GM12878 (cell line): Measurements from ENCODE around the gene ARL5A. TPM values are rescaled to one million over a fixed set of nuclear protein-coding genes. Genes with fewer than 3 reads are reported as not detected.

Experiments used
- ASH2L ChIP-seq: fragments of 300-600, 200-600 bp; sonication (generic); IDR thresholded peaks from 2 replicates; pipeline ENCODE4 v1.6.1; 2017; ENCODE audit warnings: low read depth, mild to moderate bottlenecking, borderline replicate concordance
- BHLHE40 ChIP-seq, 2 experiments: fragments of 450-650 bp in 1 of 2; IDR thresholded peaks; 2 replicates each; pipeline ENCODE4 v1.6.1; 2011 to 2017; ENCODE audit warnings: low read depth in 2 of 2, borderline replicate concordance in 1 of 2, improper control_type of control experiment in 1 of 2, low read length in 1 of 2, mild to moderate bottlenecking in 1 of 2
- BRCA1 ChIP-seq: IDR thresholded peaks from 2 replicates; pipeline ENCODE4 v1.6.1; 2011; ENCODE audit warnings: low read depth, low read length, improper control_type of control experiment
- FOXM1 ChIP-seq: IDR thresholded peaks from 2 replicates; pipeline ENCODE4 v1.6.1; 2012; ENCODE audit warnings: low read depth, mild to moderate bottlenecking, inconsistent platforms, low read length, moderate library complexity
- HCFC1 ChIP-seq: fragments of 150-350 bp; IDR thresholded peaks from 2 replicates; pipeline ENCODE4 v1.6.1; 2014; ENCODE audit warnings: low read length
- IRF4 ChIP-seq: IDR thresholded peaks from 2 replicates; pipeline ENCODE4 v1.6.1; 2011; ENCODE audit warnings: low read depth, low read length
- JUNB ChIP-seq: IDR thresholded peaks from 2 replicates; pipeline ENCODE4 v1.6.1; 2016; ENCODE audit warnings: antibody characterized with exemption, mild to moderate bottlenecking
- RB1 ChIP-seq: fragments of 450-650 bp; formaldehyde crosslinking; IDR thresholded peaks from 2 replicates; pipeline ENCODE4 v1.6.1; 2017; ENCODE audit warnings: mild to moderate bottlenecking, borderline replicate concordance
- RUNX3 ChIP-seq: IDR thresholded peaks from 2 replicates; pipeline ENCODE4 v1.6.1; 2012; ENCODE audit warnings: low read length, inconsistent platforms
- SP1 ChIP-seq: IDR thresholded peaks from one replicate; pipeline ENCODE4 v1.6.1; 2011; ENCODE audit warnings: low read depth, low read length
- YBX1 ChIP-seq: fragments of 450-650 bp; IDR thresholded peaks from 2 replicates; pipeline ENCODE4 v1.6.1; 2016; ENCODE audit warnings: antibody characterized with exemption
- polyA plus RNA-seq, 11 experiments: library from polyadenylated mRNA; depleted of rRNA in 4 of 11; unstranded in 6 of 11; stranded (reverse) in 5 of 11; fragments of >200 nt; fragmentation: Nextera tagmentation in 4 of 11; fragmentation: Illumina TruSeq in 1 of 11; extraction: Ambion mirVana in 4 of 11; extraction: Trizol in 1 of 11; gene quantifications; 1 replicate in 1 of 11; 2 replicates in 10 of 11; pipeline versions ENCODE4 v1.2.1 to v1.2.3, GENCODE V29; 2011 to 2016; ENCODE audit warnings: inconsistent platforms in 2 of 11, missing spikeins in 2 of 11, low read depth in 1 of 11
- total RNA-seq, 4 experiments: library from RNA; depleted of rRNA in 3 of 4; stranded (reverse); fragments of >200 nt in 3 of 4; fragmentation: Illumina TruSeq in 1 of 4; extraction: Trizol in 1 of 4; gene quantifications; 2 replicates each; pipeline versions ENCODE4 v1.2.1 to v1.2.3, GENCODE V29; 2013 to 2021
- TF ChIP-seq, protein P1 (sequence below): fragments of 450-650 bp; IDR thresholded peaks from 2 replicates; pipeline ENCODE4 v1.6.1; 2016; ENCODE audit warnings: mild to moderate bottlenecking, moderate library complexity, borderline replicate concordance
- TF ChIP-seq, protein P2 (sequence below): IDR thresholded peaks from 2 replicates; pipeline ENCODE4 v1.6.1; 2012; ENCODE audit warnings: low read length, inconsistent platforms
- TF ChIP-seq, protein P3 (sequence below): IDR thresholded peaks from 2 replicates; pipeline ENCODE4 v1.6.1; 2012; ENCODE audit warnings: mild to moderate bottlenecking, low read depth, low read length
- TF ChIP-seq, protein P4 (sequence below): fragments of 450-650 bp; formaldehyde crosslinking; IDR thresholded peaks from 2 replicates; pipeline ENCODE4 v1.4.0; 2020; ENCODE audit warnings: mild to moderate bottlenecking, moderate library complexity
- TF ChIP-seq, protein P5 (sequence below): IDR thresholded peaks from 2 replicates; pipeline ENCODE4 v1.6.1; 2011; ENCODE audit warnings: borderline replicate concordance, low read depth, mild to moderate bottlenecking, moderate library complexity, mixed read lengths, low read length; ENCODE audit not compliant: insufficient read depth; ENCODE audit errors: extremely low read length

ARL5A gene
- total and polyA plus RNA-seq, 10 of the 15 experiments (the other 5 are each of a cell fraction or from before 2014, with no cell fraction given) = 9.4 to 52.9 (median 32.0) TPM

DNA sequence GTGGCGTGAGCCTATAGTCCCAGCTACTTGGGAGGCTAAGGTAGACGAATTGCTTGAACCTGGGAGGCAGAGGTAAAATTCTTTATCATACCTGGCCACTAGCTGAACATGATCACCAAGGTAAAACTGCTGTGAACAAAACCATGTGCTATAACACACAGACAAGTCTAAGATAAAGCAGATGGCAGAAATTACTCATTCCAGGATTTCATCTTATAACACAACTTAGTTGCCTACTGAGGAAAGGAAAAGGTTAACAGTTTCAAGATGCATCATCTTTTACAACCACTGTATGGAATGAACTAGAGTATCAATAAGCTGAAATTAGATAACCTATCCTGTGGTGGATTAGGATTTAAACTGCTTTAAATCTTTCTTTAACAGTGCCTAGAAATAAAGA is 8.3 kb downstream of the ARL5A start (continued):
- TF ChIP-seq, protein P1, sequence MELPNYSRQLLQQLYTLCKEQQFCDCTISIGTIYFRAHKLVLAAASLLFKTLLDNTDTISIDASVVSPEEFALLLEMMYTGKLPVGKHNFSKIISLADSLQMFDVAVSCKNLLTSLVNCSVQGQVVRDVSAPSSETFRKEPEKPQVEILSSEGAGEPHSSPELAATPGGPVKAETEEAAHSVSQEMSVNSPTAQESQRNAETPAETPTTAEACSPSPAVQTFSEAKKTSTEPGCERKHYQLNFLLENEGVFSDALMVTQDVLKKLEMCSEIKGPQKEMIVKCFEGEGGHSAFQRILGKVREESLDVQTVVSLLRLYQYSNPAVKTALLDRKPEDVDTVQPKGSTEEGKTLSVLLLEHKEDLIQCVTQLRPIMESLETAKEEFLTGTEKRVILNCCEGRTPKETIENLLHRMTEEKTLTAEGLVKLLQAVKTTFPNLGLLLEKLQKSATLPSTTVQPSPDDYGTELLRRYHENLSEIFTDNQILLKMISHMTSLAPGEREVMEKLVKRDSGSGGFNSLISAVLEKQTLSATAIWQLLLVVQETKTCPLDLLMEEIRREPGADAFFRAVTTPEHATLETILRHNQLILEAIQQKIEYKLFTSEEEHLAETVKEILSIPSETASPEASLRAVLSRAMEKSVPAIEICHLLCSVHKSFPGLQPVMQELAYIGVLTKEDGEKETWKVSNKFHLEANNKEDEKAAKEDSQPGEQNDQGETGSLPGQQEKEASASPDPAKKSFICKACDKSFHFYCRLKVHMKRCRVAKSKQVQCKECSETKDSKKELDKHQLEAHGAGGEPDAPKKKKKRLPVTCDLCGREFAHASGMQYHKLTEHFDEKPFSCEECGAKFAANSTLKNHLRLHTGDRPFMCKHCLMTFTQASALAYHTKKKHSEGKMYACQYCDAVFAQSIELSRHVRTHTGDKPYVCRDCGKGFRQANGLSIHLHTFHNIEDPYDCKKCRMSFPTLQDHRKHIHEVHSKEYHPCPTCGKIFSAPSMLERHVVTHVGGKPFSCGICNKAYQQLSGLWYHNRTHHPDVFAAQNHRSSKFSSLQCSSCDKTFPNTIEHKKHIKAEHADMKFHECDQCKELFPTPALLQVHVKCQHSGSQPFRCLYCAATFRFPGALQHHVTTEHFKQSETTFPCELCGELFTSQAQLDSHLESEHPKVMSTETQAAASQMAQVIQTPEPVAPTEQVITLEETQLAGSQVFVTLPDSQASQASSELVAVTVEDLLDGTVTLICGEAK = no peak
- no peak for TF ChIP-seq SP1
- TF ChIP-seq, protein P2, sequence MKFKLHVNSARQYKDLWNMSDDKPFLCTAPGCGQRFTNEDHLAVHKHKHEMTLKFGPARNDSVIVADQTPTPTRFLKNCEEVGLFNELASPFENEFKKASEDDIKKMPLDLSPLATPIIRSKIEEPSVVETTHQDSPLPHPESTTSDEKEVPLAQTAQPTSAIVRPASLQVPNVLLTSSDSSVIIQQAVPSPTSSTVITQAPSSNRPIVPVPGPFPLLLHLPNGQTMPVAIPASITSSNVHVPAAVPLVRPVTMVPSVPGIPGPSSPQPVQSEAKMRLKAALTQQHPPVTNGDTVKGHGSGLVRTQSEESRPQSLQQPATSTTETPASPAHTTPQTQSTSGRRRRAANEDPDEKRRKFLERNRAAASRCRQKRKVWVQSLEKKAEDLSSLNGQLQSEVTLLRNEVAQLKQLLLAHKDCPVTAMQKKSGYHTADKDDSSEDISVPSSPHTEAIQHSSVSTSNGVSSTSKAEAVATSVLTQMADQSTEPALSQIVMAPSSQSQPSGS = peak; percentile 16; the same call in 1 of the 2 replicates
- TF ChIP-seq, protein P3, sequence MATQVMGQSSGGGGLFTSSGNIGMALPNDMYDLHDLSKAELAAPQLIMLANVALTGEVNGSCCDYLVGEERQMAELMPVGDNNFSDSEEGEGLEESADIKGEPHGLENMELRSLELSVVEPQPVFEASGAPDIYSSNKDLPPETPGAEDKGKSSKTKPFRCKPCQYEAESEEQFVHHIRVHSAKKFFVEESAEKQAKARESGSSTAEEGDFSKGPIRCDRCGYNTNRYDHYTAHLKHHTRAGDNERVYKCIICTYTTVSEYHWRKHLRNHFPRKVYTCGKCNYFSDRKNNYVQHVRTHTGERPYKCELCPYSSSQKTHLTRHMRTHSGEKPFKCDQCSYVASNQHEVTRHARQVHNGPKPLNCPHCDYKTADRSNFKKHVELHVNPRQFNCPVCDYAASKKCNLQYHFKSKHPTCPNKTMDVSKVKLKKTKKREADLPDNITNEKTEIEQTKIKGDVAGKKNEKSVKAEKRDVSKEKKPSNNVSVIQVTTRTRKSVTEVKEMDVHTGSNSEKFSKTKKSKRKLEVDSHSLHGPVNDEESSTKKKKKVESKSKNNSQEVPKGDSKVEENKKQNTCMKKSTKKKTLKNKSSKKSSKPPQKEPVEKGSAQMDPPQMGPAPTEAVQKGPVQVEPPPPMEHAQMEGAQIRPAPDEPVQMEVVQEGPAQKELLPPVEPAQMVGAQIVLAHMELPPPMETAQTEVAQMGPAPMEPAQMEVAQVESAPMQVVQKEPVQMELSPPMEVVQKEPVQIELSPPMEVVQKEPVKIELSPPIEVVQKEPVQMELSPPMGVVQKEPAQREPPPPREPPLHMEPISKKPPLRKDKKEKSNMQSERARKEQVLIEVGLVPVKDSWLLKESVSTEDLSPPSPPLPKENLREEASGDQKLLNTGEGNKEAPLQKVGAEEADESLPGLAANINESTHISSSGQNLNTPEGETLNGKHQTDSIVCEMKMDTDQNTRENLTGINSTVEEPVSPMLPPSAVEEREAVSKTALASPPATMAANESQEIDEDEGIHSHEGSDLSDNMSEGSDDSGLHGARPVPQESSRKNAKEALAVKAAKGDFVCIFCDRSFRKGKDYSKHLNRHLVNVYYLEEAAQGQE = no peak
- no peak for TF ChIP-seq FOXM1
- peak; percentile 75 for TF ChIP-seq JUNB
- peak; percentile 60; the same call in 1 of the 2 replicates for TF ChIP-seq IRF4
- TF ChIP-seq BHLHE40 (IDR thresholded peaks at IDR 0.05; ENCODE audit: borderline replicate concordance in 1 of 2, low read depth in 2 of 2, low read length in 1 of 2) = no peak
- TF ChIP-seq YBX1 = no peak
- TF ChIP-seq HCFC1 = no peak
- TF ChIP-seq, protein P4, sequence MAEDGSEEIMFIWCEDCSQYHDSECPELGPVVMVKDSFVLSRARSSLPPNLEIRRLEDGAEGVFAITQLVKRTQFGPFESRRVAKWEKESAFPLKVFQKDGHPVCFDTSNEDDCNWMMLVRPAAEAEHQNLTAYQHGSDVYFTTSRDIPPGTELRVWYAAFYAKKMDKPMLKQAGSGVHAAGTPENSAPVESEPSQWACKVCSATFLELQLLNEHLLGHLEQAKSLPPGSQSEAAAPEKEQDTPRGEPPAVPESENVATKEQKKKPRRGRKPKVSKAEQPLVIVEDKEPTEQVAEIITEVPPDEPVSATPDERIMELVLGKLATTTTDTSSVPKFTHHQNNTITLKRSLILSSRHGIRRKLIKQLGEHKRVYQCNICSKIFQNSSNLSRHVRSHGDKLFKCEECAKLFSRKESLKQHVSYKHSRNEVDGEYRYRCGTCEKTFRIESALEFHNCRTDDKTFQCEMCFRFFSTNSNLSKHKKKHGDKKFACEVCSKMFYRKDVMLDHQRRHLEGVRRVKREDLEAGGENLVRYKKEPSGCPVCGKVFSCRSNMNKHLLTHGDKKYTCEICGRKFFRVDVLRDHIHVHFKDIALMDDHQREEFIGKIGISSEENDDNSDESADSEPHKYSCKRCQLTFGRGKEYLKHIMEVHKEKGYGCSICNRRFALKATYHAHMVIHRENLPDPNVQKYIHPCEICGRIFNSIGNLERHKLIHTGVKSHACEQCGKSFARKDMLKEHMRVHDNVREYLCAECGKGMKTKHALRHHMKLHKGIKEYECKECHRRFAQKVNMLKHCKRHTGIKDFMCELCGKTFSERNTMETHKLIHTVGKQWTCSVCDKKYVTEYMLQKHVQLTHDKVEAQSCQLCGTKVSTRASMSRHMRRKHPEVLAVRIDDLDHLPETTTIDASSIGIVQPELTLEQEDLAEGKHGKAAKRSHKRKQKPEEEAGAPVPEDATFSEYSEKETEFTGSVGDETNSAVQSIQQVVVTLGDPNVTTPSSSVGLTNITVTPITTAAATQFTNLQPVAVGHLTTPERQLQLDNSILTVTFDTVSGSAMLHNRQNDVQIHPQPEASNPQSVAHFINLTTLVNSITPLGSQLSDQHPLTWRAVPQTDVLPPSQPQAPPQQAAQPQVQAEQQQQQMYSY (CRISPR knock-in tag) = no peak
- TF ChIP-seq RUNX3 = peak; percentile 30; the same call in 1 of the 2 replicates
- TF ChIP-seq, protein P5, sequence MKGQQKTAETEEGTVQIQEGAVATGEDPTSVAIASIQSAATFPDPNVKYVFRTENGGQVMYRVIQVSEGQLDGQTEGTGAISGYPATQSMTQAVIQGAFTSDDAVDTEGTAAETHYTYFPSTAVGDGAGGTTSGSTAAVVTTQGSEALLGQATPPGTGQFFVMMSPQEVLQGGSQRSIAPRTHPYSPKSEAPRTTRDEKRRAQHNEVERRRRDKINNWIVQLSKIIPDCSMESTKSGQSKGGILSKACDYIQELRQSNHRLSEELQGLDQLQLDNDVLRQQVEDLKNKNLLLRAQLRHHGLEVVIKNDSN = no peak
- TF ChIP-seq BRCA1 = no peak
- no peak for TF ChIP-seq RB1
- no peak for TF ChIP-seq ASH2L
